ENCODE measurements around the gene TEDC2.
"Not testable (repeated sequence)": the region's sequence is repeated elsewhere in the genome, so short reads cannot be mapped to it uniquely, and the experiment has no call there.

TEDC2 gene, protein sequence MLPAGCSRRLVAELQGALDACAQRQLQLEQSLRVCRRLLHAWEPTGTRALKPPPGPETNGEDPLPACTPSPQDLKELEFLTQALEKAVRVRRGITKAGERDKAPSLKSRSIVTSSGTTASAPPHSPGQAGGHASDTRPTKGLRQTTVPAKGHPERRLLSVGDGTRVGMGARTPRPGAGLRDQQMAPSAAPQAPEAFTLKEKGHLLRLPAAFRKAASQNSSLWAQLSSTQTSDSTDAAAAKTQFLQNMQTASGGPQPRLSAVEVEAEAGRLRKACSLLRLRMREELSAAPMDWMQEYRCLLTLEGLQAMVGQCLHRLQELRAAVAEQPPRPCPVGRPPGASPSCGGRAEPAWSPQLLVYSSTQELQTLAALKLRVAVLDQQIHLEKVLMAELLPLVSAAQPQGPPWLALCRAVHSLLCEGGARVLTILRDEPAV

GRCh38 chr16:2459647-2460390 lies at the start of gene TEDC2:
Gene TEDC2, plus strand, starts transcription at chr16:2460109. Its CDS starts 36 bp downstream, at chr16:2460145.
- peak; percentile 96 to 97 for DNase-seq

DNA sequence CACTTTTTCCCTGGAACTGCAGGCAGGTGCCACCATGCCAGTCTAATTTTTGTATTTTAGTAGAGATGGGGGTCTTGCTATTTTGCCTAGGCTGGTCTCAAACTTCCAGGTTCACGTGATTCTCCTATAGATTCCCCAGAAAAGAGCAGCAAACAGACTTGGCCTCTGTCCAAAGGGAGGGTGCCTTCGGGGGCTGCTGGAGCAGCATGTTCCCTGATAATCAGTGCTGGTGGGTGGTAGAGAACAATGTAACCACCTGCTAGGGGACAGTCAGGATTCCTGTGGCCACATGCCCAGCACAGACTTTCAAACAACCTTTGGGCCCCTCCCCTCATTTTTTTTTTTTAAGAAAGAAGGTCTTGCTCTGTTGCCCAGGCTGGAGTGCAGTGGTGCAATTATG lies 44.8 kb upstream of the TEDC2 start:
- no peak for DNase-seq

DNA sequence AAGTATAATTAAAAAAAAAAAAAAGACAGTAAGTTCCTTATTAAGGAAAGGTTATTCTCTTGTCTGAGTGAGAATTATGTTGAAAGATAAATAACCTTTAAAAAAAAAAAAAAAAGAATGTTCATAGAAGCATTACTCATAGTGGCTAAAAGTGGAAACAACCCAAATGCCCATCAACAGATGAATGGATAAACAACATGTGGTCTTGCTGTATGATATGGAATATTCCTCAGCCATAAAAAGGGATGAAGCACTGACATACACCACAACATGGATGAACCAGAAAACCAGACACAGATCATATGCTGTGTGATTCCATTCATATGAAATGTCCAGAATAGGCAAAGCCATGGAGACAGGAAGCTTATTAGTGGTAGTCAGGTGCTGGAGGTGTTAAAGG lies 39.9 kb upstream of the TEDC2 start:
- no peak for DNase-seq

DNA sequence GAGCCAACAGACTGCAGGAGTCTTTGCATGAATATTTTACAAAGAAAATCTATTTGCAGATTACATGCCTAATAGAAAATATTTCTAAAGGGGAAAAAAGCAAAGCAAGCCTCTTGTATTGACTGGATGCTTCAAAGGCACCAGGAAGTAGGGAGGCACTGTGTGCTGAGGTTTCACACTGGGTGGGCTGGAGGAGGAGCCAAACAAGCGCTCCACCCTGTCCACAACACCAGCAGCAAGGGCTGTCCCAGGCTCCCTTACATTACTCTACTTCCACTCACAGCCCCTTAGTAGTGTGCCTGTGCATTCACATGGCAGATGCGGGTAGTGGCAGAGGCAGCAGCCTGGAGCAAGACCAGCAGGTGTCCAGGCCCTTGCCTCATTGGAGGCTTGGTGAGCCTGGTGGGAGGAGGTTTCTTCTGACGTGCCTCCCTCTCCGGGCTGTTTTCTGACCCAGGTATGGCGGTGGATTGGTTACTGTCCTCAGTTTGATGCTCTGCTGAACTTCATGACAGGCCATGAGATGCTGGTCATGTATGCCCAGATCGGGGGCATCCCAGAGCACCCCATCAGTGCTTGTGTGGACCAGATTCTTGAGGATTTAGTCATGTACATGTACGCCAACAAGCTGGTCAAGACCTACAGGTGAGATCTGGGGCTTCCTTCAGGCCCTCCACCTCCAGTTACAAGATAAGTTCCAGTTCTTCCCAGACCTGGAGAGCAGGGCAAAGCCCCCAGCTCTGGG lies 37.6 kb upstream of the TEDC2 start:
- peak in 1 of 2 donors; percentile 8 for DNase-seq

GRCh38 chr16:2424061-2425007 lies 35.6 kb upstream of the TEDC2 start:
- DNase-seq: no peak

DNA sequence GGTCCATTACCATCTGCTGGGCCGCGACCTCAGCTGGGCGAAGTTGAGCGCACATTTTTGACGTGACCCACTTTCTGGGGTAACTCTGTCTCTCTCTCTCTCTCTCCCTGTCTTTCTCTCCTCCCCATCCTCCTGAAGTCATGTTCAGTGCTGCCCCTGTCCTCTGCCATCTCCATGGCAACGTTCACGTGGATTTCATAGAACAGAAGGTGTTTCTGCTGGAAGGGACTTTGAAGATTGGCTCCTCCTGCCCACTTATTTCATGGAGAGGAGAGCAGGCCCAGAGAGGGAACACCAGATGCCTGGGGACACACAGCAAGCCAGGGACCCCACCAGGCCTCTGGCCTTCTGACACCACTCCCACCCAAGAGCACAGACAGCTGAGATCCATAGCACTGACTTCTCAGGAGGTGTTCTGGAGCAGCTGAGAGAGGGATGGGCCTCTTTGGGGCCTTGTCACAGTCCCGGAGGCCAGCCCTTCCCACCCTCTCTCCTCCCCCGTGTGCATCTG lies 34.8 kb upstream of the TEDC2 start:
- DNase-seq: no peak

DNA sequence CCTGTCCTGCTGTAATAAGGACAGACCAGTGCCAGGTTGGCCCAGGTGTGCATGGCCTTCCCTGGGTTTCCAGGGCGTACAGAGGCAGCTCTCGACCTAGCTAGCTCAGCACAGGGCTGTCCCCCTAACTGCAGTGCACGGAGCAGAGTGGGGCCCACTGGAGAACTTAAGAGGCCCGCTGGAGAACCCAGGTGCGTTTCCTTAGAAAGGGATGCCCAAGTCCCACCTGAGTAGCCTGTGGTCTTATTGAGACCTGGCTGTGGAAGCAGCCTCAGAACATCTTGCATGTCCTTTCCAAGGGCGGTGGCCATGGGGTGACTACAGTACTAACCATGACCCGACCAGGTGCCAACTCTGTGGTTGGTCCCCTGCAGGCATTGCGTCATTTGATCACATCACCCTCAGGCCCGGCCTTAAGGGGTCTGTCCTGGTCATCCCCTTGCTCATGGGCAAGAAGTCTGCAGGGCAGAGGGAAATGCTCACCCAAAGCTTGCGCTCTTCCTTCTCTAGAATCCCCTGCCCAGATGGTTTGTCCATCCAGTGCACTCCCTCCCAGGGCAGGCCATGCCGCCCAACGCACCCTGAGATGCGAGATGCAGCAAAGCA lies 34.0 kb upstream of the TEDC2 start:
- no peak for DNase-seq

DNA sequence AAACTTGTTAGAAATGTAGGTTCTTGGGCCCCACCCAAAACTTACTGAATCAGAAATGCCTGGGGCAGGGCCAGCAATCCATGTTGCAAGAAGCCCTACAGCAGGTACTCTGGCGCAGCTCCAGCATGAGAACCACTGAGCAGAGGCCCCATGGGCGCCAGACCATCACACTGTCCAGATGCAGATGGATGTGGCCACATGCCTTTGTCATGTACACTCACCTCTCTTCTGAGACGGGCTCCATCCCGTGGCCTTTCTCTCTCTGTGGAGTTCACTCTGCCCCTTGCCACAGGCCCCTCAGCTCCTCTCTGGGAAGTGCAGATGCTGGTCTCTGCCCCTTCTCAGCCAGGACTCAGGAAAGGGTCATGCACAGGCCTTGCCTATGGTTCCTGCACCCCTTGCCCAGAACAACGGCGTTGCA lies 33.0 kb upstream of the TEDC2 start:
- DNase-seq: no peak

- no peak for DNase-seq
Measured at GRCh38 chr16:2427526-2427925, 32.4 kb upstream of the TEDC2 start.

- DNase-seq: peak; percentile 13 to 16
Measured at GRCh38 chr16:2428051-2428783, 31.7 kb upstream of the TEDC2 start.

- DNase-seq: no peak
Measured at GRCh38 chr16:2428784-2429033, 31.2 kb upstream of the TEDC2 start.

GRCh38 chr16:2429034-2429770 lies 30.7 kb upstream of the TEDC2 start, which contains the start of gene CCNF:
Gene CCNF, plus strand, starts transcription at chr16:2429447. Its CDS starts 35 bp downstream, at chr16:2429482.
- peak; percentile 97 to 98 for DNase-seq

DNA sequence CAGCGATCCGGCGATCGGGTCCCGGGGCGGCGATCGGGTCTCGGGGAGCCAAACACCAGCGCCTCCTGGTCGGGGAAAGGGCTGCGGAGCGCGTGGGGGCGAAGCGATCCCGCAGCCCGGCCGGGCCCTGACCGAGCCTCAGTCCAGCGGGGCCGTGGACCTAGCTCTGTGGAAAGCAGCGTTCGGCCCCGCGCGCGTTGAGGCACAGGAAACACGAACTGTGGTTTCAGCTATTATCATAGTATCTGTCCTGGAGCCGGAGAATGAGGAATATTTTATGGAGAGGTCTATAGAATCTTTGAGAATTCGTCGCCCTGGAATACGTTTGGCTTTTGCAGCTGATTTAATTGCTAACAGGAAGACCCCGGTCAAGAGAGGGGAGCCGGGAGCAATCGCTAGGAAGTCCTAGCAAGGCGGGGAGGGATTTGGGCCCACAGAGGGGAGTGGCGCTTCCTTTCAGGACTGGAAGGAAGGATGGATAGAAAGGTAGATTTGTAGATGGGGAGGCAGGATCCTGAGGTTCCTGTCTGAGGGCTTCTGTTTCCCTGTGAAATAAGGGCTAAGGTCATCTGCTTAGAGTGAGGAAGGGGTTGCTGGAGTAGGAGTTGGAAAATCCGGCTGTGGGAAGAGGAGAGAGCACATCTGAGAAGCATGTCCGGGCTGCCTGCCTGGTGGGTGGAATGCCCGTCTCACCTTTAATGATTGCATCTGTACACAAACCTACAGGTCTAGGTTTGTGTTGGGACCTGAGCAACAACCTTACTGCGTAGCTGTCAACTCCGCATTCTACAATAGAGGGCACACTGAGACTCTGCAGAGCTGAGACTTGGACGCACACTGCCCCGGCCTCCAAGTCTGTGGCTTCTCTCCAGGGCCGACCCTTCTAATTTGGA lies 29.9 kb upstream of the TEDC2 start:
- peak in 1 of 2 donors; percentile 35 for DNase-seq

DNA sequence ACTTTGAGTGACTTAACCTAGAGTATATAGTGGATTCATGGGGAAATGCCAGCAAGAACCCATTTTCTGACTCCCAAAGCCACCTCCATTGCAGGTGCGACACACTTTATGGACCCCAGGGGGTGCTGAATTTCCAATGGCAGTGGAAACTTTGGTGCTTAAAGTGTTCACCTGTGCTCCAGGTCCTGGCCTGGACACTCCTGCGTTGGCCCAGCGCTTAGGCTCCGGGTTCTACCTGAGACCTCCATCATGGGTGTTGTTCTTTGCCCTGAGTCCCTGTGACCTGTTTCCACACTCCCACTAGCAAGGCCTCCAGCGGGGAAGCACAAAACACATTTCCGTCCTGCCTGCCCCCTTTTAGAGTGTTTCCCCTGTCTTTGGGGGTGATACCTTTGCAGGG lies 27.6 kb upstream of the TEDC2 start:
- DNase-seq: peak in 1 of 2 donors; percentile 5

GRCh38 chr16:2432801-2433505 lies 27.0 kb upstream of the TEDC2 start:
- no peak for DNase-seq

GRCh38 chr16:2435236-2435635 lies 24.7 kb upstream of the TEDC2 start:
- DNase-seq: not testable (repeated sequence)

- DNase-seq: no peak
Measured at GRCh38 chr16:2436110-2436509, 23.8 kb upstream of the TEDC2 start.

GRCh38 chr16:2437032-2437790 lies 22.7 kb upstream of the TEDC2 start:
- no peak for DNase-seq

Measured in CD4-positive, alpha-beta T cell treated with Interleukin-4 for 1 hour (primary cell).